ENCODE measurements around the gene KIAA1958. TPM values are rescaled to one million over a fixed set of nuclear protein-coding genes. Genes with fewer than 3 reads are reported as not detected.

Gene KIAA1958
- total and polyA plus RNA-seq, 2 experiments from 2014 or later = 9.4 to 41.7 TPM

GRCh38 chr9:112535301-112535700 lies 48.7 kb downstream of the KIAA1958 start (continued):
- no peak for TF ChIP-seq REST (IDR thresholded peaks at IDR 0.05; ENCODE audit: unreplicated experiment)
- TF ChIP-seq, protein P1, sequence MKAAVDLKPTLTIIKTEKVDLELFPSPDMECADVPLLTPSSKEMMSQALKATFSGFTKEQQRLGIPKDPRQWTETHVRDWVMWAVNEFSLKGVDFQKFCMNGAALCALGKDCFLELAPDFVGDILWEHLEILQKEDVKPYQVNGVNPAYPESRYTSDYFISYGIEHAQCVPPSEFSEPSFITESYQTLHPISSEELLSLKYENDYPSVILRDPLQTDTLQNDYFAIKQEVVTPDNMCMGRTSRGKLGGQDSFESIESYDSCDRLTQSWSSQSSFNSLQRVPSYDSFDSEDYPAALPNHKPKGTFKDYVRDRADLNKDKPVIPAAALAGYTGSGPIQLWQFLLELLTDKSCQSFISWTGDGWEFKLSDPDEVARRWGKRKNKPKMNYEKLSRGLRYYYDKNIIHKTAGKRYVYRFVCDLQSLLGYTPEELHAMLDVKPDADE (IDR thresholded peaks at IDR 0.05) = no peak
- no peak for TF ChIP-seq NANOG (IDR thresholded peaks at IDR 0.05; ENCODE audit: borderline replicate concordance)
- TF ChIP-seq CTCF (conservative IDR thresholded peaks at IDR 0.05; ENCODE audit: low read depth in 2 of 2) = no peak
- no peak for TF ChIP-seq STAT1 (IDR thresholded peaks at IDR 0.05; ENCODE audit: unreplicated experiment)
- TF ChIP-seq JUNB (IDR thresholded peaks at IDR 0.05; ENCODE audit: unreplicated experiment) = no peak

GRCh38 chr9:112535811-112536210 lies 49.2 kb downstream of the KIAA1958 start:
- Mint-ChIP-seq H3K9me3 (no peaks in the 10 kb centered on the region), H3K4me3 (no peak overlapping the region), H3K4me1 (peaks cover 10% of the 10 kb centered on the region), H3K27me3 (ENCODE audit: insufficient read depth, low read depth, poor library complexity) (no peaks in the 10 kb centered on the region), H3K36me3 (ENCODE audit: low read depth) (no peaks in the 10 kb centered on the region), H3K27ac (no peak overlapping the region)
- Histone ChIP-seq H3F3A (replicated peaks; ENCODE audit: low read depth) (no peaks in the 10 kb centered on the region), H3K27me3 (ENCODE audit: insufficient read depth) (no peaks in the 10 kb centered on the region), H3K79me2 (replicated peaks; ENCODE audit: insufficient read depth) (peaks cover 100% of the 10 kb centered on the region), H3K4me3 (no peak overlapping the region), H3K36me3 (ENCODE audit: insufficient read depth) (no peaks in the 10 kb centered on the region; the same call in 1 of the 2 replicates), H3K4me1 (ENCODE audit: insufficient read depth) (peaks cover 6% of the 10 kb centered on the region; the same call in 1 of the 2 replicates), H3K4me2 (no peak overlapping the region), H3K27ac (ENCODE audit: low read depth) (0 out of 2 replicates have a peak overlapping the region, but pooled peaks have one; percentile 35), H2AFZ (no peak overlapping the region), H3K9me2 (ENCODE audit: insufficient read depth) (no peaks in the 10 kb centered on the region), H4K20me1 (replicated peaks; ENCODE audit: insufficient read depth) (peaks cover 23% of the 10 kb centered on the region)
- ATAC-seq (no peak), DNase-seq (ENCODE audit: low spot score) (no peak)
- TF ChIP-seq CREB1 (CRISPR knock-in tag; IDR thresholded peaks at IDR 0.05; ENCODE audit: low read depth) (no peak), EZH2 (IDR thresholded peaks at IDR 0.05; ENCODE audit: low read depth, unreplicated experiment) (no peak), POLR2AphosphoS5 (IDR thresholded peaks at IDR 0.05; ENCODE audit: low read depth) (no peak), REST (IDR thresholded peaks at IDR 0.05; ENCODE audit: unreplicated experiment) (no peak), ZNF331 (CRISPR knock-in tag; IDR thresholded peaks at IDR 0.05; ENCODE audit: low read depth) (no peak)
- TF ChIP-seq, protein P1 (IDR thresholded peaks at IDR 0.05) = no peak
